Uterus (tissue), 4 donors: Measurements from ENCODE around the gene MAP7D1. TPM values are rescaled to one million over a fixed set of nuclear protein-coding genes. Genes with fewer than 3 reads are reported as not detected.

ENCODE experiments used
- DNase-seq, 2 donors: peaks; one replicate each; pipeline ENCODE4 v3.0.0-alpha.2; 2019 to 2020
- H3K27ac ChIP-seq, 2 donors: fragments of 200-600 bp; sonication (generic); 1 replicate in 1 of 2; 2 replicates in 1 of 2; pipeline ENCODE4 v1.5.1; 2016 to 2018
- H3K27me3 ChIP-seq, 2 donors: fragments of 200-600 bp; sonication (generic); one replicate each; pipeline ENCODE4 v1.5.1; 2018 to 2019; ENCODE audit warnings: control low read depth in 1 of 2
- H3K36me3 ChIP-seq, 2 donors: fragments of 200-600 bp; sonication (generic); one replicate each; pipeline ENCODE4 v1.5.1; 2019; ENCODE audit warnings: control low read depth in 1 of 2
- H3K4me1 ChIP-seq, 2 donors: fragments of 200-600 bp; sonication (generic); one replicate each; pipeline ENCODE4 v1.5.1; 2018 to 2019; ENCODE audit warnings: control low read depth in 1 of 2
- H3K4me3 ChIP-seq, 2 donors: fragments of 200-600 bp; sonication (generic); 1 replicate in 1 of 2; 2 replicates in 1 of 2; pipeline ENCODE4 v1.5.1; 2018 to 2019; ENCODE audit warnings: mild to moderate bottlenecking in 1 of 2
- H3K9me3 ChIP-seq, 2 donors: fragments of 200-600 bp; sonication (generic); one replicate each; pipeline ENCODE4 v1.5.1; 2019; ENCODE audit warnings: control low read depth in 1 of 2
- POLR2A ChIP-seq, 2 donors: fragments of 450-650 bp; IDR thresholded peaks; one replicate each; pipeline ENCODE4 v1.6.1; 2016; ENCODE audit warnings: antibody characterized with exemption in 2 of 2, mild to moderate bottlenecking in 1 of 2, moderate library complexity in 1 of 2
- intact Hi-C: fragments of 100-400 bp; cut with DNase I; formaldehyde crosslinking; loops from one replicate; pipeline ENCODE4 v1.15.1; 2023; ENCODE audit warnings: low total_unique reads
- total RNA-seq, 4 donors: library from RNA; depleted of rRNA in 3 of 4; stranded (reverse); fragments of >200 nt in 3 of 4; gene quantifications; one replicate each; pipeline versions ENCODE4 v1.1.0 to v1.2.4, GENCODE V29; 2014 to 2023
- TF ChIP-seq, protein P1 (sequence below), 4 experiments: fragments of 200-600 bp in 2 of 4; fragments of 450-650 bp in 2 of 4; sonication (generic) in 2 of 4; IDR thresholded peaks; one replicate each; pipeline ENCODE4 v1.5.1; 2016 to 2019; ENCODE audit warnings: antibody characterized with exemption in 4 of 4, mild to moderate bottlenecking in 2 of 4, moderate library complexity in 1 of 4
- donor health status: DM: yes; HTN: yes; CAD: no.

MAP7D1 gene
- 100 to 1,000 TPM in 1 of 4 donors, 10 to 100 TPM in 3; 53.5 to 115 (median 77.3) TPM for total RNA-seq

DNA sequence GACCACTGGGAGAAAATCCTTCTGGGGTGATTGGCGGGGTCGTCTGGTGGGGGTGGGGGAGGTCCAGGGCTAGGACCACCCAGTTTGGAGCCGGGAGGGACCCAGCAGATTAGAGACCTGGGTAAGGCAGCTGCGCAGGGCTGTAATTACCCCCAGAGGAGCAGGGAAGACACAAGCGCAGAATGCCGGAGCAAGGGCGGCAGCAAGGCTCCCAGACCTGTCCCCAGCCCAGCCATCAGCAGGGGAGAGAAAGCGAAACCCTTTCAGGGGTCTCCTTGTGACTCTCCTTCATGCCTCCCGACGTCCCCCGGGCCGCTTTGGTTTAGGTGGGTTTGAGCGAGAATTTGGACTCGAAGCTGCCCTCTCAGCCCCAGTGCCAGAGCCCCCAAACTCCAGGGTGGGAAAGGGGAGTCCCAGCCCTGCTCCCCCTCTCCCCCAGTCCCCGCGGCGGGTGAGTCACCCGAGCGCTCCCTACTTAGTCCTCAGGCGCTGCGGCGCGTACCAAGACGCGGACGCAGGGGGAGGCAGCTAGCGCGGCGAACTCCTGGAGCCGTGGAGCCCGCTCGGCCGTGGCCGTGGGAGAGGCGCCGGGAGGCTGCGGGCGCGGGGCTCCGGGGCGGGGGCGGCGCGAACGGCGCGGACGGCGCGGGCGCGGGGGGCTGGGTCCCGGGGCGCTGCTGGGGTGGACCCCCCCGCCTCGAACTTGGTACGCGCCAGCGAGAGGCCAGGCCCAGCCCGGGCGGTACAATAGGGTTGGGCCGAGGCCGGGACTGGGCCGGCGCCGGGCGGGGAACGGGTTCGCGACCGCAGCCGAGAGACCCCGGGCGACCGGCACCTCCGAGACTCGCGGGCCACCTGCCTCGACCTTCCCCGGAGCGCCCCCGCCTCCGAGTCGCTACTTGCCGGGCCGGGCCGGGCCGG is at the start of gene MAP7D1:
MAP7D1 (plus strand) TSS at position 753 of the 921 bp plus-strand sequence. CDS start 258 bp downstream, outside the sequence.
- TF ChIP-seq, protein P1, sequence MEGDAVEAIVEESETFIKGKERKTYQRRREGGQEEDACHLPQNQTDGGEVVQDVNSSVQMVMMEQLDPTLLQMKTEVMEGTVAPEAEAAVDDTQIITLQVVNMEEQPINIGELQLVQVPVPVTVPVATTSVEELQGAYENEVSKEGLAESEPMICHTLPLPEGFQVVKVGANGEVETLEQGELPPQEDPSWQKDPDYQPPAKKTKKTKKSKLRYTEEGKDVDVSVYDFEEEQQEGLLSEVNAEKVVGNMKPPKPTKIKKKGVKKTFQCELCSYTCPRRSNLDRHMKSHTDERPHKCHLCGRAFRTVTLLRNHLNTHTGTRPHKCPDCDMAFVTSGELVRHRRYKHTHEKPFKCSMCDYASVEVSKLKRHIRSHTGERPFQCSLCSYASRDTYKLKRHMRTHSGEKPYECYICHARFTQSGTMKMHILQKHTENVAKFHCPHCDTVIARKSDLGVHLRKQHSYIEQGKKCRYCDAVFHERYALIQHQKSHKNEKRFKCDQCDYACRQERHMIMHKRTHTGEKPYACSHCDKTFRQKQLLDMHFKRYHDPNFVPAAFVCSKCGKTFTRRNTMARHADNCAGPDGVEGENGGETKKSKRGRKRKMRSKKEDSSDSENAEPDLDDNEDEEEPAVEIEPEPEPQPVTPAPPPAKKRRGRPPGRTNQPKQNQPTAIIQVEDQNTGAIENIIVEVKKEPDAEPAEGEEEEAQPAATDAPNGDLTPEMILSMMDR (IDR thresholded peaks at IDR 0.05) = peak in 1 of 4 experiments; percentile 16
- TF ChIP-seq POLR2A (IDR thresholded peaks at IDR 0.05) = peak; percentile 65 to 88
- peak; percentile 86 to 91 for DNase-seq
- H3K27me3 ChIP-seq = no peaks in the 10 kb centered on the region
- peak within 1 kb of the TSS; percentile 63 to 99 for H3K4me3 ChIP-seq
- peaks cover 9 to 42% of the 10 kb centered on the region in 2 donors for H3K4me1 ChIP-seq
- no peaks in the 10 kb centered on the region for H3K9me3 ChIP-seq
- H3K36me3 ChIP-seq = no peaks in the 10 kb centered on the region
- H3K27ac ChIP-seq = peak within 1 kb of the TSS; percentile 100
- intact Hi-C loops = loop anchor here (10.0 kb wide), 1 partner anchor 129 kb away; no protein-coding TSS in a partner anchor

DNA sequence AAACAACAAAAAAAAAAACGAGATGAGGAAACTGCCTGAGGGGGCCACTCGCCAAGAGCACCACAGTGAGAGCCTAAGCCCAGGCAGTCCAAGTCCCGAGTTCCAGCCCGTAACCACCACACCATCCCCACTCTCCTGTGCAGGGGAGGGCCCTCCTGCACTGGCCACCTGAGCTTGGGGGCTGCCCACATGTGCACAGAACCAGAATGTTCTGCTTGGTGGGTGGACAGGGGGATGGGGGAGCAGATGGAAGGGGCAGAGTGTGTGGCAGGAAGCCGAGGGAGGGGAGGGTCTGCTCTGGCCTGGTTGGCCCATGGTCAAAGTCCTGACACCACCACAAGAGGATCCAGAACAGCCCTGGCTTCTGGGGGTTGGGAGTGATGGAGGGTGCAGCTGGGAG is 49.7 kb upstream of the MAP7D1 start:
- Histone ChIP-seq H3K27ac (no peak overlapping the region), H3K4me3 (no peak overlapping the region), H3K9me3 (no peaks in the 10 kb centered on the region), H3K27me3 (no peaks in the 10 kb centered on the region), H3K36me3 (no peaks in the 10 kb centered on the region), H3K4me1 (no peaks in the 10 kb centered on the region)
- no peak for DNase-seq
- intact Hi-C loops = no loop called here
- TF ChIP-seq POLR2A (IDR thresholded peaks at IDR 0.05) = no peak
- TF ChIP-seq, protein P1 (IDR thresholded peaks at IDR 0.05) = no peak

DNA sequence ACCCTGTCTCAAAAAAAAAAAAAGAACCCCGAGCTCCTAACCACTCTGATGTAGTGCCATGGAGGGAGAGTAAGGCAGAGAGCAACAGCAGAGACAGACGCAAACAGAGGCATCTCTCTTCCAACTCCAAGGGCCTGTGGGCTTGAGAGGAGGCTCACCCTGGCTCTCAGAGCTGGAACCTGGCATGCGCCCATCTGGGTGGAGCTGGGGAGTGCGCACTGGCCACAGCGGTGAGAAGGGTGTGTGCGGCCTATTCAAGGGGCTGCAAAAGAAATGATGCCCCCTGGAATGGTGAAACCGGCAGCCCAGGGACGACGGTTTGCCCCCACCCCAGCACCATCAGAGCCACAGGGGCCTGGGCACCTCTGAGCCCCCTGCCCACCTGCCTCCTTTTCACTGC is 48.6 kb upstream of the MAP7D1 start:
- no peaks in the 10 kb centered on the region for H3K36me3 ChIP-seq
- H3K27me3 ChIP-seq = no peaks in the 10 kb centered on the region
- no peak overlapping the region for H3K4me3 ChIP-seq
- intact Hi-C loops = no loop called here
- no peak for DNase-seq
- TF ChIP-seq, protein P1 (IDR thresholded peaks at IDR 0.05) = no peak
- no peak for TF ChIP-seq POLR2A (IDR thresholded peaks at IDR 0.05)
- no peaks in the 10 kb centered on the region for H3K9me3 ChIP-seq
- no peaks in the 10 kb centered on the region for H3K4me1 ChIP-seq
- no peak overlapping the region for H3K27ac ChIP-seq

DNA sequence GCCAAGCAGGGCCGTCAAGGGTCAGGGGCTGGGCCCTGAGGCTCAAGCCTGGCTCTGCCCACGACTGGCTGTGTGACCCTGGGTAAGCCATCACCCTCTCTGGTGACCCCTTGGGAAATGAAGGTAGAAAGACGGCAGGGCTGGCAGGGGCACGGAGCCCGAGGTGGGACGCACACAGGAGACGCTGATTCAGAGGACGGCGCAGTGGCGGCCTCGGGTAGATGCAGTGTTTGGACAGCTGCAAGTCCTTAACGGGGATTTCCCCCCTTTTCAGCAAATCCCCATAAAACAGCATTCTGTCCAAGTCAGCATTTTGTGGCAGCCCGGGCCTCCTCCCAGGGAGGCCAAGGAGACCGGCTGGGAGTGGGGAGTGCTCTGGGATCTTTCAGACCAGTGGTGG is 47.6 kb upstream of the MAP7D1 start:
- no peak for TF ChIP-seq POLR2A (IDR thresholded peaks at IDR 0.05)
- TF ChIP-seq, protein P1 (IDR thresholded peaks at IDR 0.05) = no peak
- intact Hi-C loops = no loop called here
- H3K27ac ChIP-seq = no peak overlapping the region
- no peak overlapping the region for H3K4me3 ChIP-seq
- no peak for DNase-seq
- no peaks in the 10 kb centered on the region for H3K9me3 ChIP-seq
- no peaks in the 10 kb centered on the region for H3K4me1 ChIP-seq
- no peaks in the 10 kb centered on the region for H3K27me3 ChIP-seq
- no peaks in the 10 kb centered on the region for H3K36me3 ChIP-seq

DNA sequence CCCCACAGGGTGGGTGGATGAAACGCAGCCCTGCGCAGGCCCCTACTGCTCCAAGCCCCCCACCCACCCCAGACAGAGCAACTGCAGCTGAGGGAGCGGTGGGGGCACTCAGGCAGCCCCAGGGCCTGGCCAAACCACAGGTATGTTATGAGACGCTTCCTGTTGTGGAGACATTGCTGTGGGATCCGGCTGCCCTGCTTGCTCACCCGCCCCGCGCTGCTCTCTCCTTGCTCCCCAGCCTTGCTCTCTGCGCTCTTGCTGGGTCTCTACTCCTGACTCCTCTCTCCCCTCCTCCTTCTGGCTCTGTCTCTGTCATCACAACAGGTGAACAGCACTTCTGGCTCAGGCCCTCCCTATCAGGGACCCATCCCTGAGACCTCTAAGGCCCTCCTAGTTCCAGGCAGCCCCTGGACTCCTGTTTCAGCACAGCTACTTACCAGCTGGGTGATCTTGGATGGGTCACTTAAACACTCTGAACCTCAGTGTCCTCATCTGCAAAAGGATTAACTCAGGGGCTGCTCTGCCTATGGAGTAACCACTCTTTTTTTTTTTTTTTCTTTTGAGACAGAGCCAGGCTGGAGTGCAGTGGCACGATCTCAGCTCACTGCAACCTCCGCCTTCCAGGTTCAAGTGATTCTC is 46.8 kb upstream of the MAP7D1 start:
- intact Hi-C loops = no loop called here
- H3K9me3 ChIP-seq = no peaks in the 10 kb centered on the region

More for the DNA sequence above, 46.8 kb upstream of the MAP7D1 start:
- H3K27me3 ChIP-seq = no peaks in the 10 kb centered on the region
- H3K36me3 ChIP-seq = no peaks in the 10 kb centered on the region
- no peak for TF ChIP-seq POLR2A (IDR thresholded peaks at IDR 0.05)
- TF ChIP-seq, protein P1 (IDR thresholded peaks at IDR 0.05) = no peak
- H3K4me3 ChIP-seq = no peak overlapping the region
- no peaks in the 10 kb centered on the region for H3K4me1 ChIP-seq
- no peak for DNase-seq
- no peak overlapping the region for H3K27ac ChIP-seq
